HepG2 (cell line): ENCODE data around the gene CAPN9. TPM values are rescaled to one million over a fixed set of nuclear protein-coding genes. Genes with fewer than 3 reads are reported as not detected.

Experiments
- ATAC-seq: fragments of 200-7000 bp; cut with Tn5 transposase; 3 replicates; pipeline ENCODE4 v1.9.1; 2020; ENCODE audit warnings: mild to moderate bottlenecking, moderate library complexity
- BruUV-seq: library from RNA; stranded (reverse); fragments of 400-500 nt; replicated peaks from 2 replicates; lab custom pipeline; 2021; lab: Mats Ljungman, UMichigan
- CTCF ChIA-PET: fragments of 300-600 bp; formaldehyde crosslinking; extraction: SDS; loops from one replicate; lab custom pipeline; 2021; ENCODE audit warnings: low total read pairs, inconsistent platforms, low intra/inter-chr PET ratio; lab: Yijun Ruan, JAX
- POLR2A ChIA-PET: fragments of 350-600 bp; sonication (Branson Sonifier 250); formaldehyde crosslinking; loops from one replicate; lab custom pipeline; 2020; ENCODE audit warnings: antibody characterized with exemption, inconsistent platforms; lab: Yijun Ruan, JAX
- DNase-seq: peaks from one replicate; pipeline ENCODE4 v3.0.0-alpha.2; 2015; ENCODE audit warnings: low spot score
- FAIRE-seq: peaks from 3 replicates; lab custom pipeline; 2011; peaks lifted over from hg19 to GRCh38; lab: Jason Lieb, UNC
- H2AFZ ChIP-seq: one replicate; pipeline ENCODE4 v1.6.1; 2011; ENCODE audit warnings: low read length, inconsistent platforms
- H3K27ac ChIP-seq: fragments of 300-600 bp; 3 replicates; pipeline ENCODE4 v1.8.0; 2011; ENCODE audit warnings: mixed run types, mild to moderate bottlenecking, mixed read lengths, low read length, inconsistent platforms; ENCODE audit not compliant: insufficient read depth; ENCODE audit errors: extremely low read length
- H3K27me3 ChIP-seq, 2 experiments: fragments of 200-600 bp in 1 of 2; 2 replicates in 1 of 2; 3 replicates in 1 of 2; pipeline versions ENCODE4 v1.6.0 to v1.8.0; 2011; ENCODE audit warnings: low read length in 2 of 2, mild to moderate bottlenecking in 2 of 2, moderate library complexity in 2 of 2, inconsistent platforms in 1 of 2; ENCODE audit not compliant: insufficient read depth in 2 of 2, control insufficient read depth in 1 of 2
- H3K36me3 ChIP-seq, 2 experiments: fragments of 200-600 bp in 1 of 2; replicated peaks in 1 of 2; 2 replicates in 1 of 2; 3 replicates in 1 of 2; pipeline versions ENCODE4 v1.5.1 to v1.8.0; 2011; ENCODE audit warnings: low read length in 2 of 2, inconsistent platforms in 1 of 2; ENCODE audit not compliant: insufficient read depth in 2 of 2, control insufficient read depth in 1 of 2
- H3K4me1 ChIP-seq: 2 replicates; pipeline ENCODE4 v1.5.1; 2012; ENCODE audit warnings: low read length, inconsistent platforms; ENCODE audit not compliant: insufficient read depth
- H3K4me2 ChIP-seq: 2 replicates; pipeline ENCODE4 v1.6.0; 2011; ENCODE audit warnings: low read depth, low read length, inconsistent platforms
- H3K4me3 ChIP-seq, 3 experiments: fragments of 200-600 bp in 1 of 3; sonication (generic), shearing (Covaris generic) in 1 of 3; replicated peaks in 1 of 3; 2 replicates each; pipeline ENCODE4 v1.5.1; 2011 to 2016; ENCODE audit warnings: low read length in 3 of 3, inconsistent platforms in 2 of 3, low read depth in 2 of 3, mild to moderate bottlenecking in 2 of 3, control low read depth in 1 of 3, mixed read lengths in 1 of 3; ENCODE audit not compliant: insufficient read depth in 1 of 3
- H3K79me2 ChIP-seq: one replicate; pipeline ENCODE4 v1.6.1; 2011; ENCODE audit warnings: low read length, inconsistent platforms; ENCODE audit not compliant: insufficient read depth
- H3K9ac ChIP-seq: 2 replicates; pipeline ENCODE4 v1.6.0; 2011; ENCODE audit warnings: mild to moderate bottlenecking, low read depth, low read length, inconsistent platforms; ENCODE audit not compliant: insufficient read depth
- H3K9me3 ChIP-seq: 2 replicates; pipeline ENCODE4 v1.5.1; 2012; ENCODE audit warnings: mild to moderate bottlenecking, low read length
- H4K20me1 ChIP-seq: 2 replicates; pipeline ENCODE4 v1.6.0; 2011; ENCODE audit warnings: inconsistent platforms, mild to moderate bottlenecking, low read length, moderate library complexity; ENCODE audit not compliant: insufficient read depth
- AGO2 ChIP-seq: fragments of 200-400 bp; formaldehyde crosslinking; optimal IDR thresholded peaks from 2 replicates; pipeline ENCODE3; 2017; ENCODE audit warnings: mild to moderate bottlenecking, low read depth, low read length, moderate library complexity
- AKAP8 ChIP-seq: sonication (generic); formaldehyde crosslinking; IDR thresholded peaks from 2 replicates; pipeline ENCODE4 v1.5.1; 2020; ENCODE audit warnings: mild to moderate bottlenecking, missing genetic modification reagents
- BRCA1 ChIP-seq: sonication (generic); formaldehyde crosslinking; IDR thresholded peaks from 2 replicates; pipeline ENCODE4 v1.4.0; 2020; ENCODE audit warnings: missing genetic modification reagents
- NR1H2 ChIP-seq: sonication (generic); formaldehyde crosslinking; IDR thresholded peaks from 2 replicates; pipeline ENCODE4 v1.8.1; 2022; ENCODE audit warnings: low read depth, missing genetic modification reagents, borderline replicate concordance
- SNAI1 ChIP-seq: sonication (generic); formaldehyde crosslinking; IDR thresholded peaks from 2 replicates; pipeline ENCODE4 v1.5.0; 2020; ENCODE audit warnings: mild to moderate bottlenecking, missing genetic modification reagents, borderline replicate concordance
- STAT5B ChIP-seq: sonication (generic); formaldehyde crosslinking; IDR thresholded peaks from 2 replicates; pipeline ENCODE4 v1.4.0; 2020; ENCODE audit warnings: missing genetic modification reagents
- ZNF709 ChIP-seq: sonication (generic); formaldehyde crosslinking; IDR thresholded peaks from 2 replicates; pipeline ENCODE4 v1.5.0; 2020; ENCODE audit warnings: mild to moderate bottlenecking, missing genetic modification reagents
- ZNF777 ChIP-seq: sonication (generic); formaldehyde crosslinking; IDR thresholded peaks from 2 replicates; pipeline ENCODE4 v1.4.0; 2020; ENCODE audit warnings: missing genetic modification reagents
- WGBS: methylation state at CpG from one replicate; pipeline ENCODE4 v1.1.6; 2017; ENCODE audit warnings: low lambda C conversion rate; 5-methylcytosine and 5-hydroxymethylcytosine counted together
- in situ Hi-C: cut with HindIII; loops from 2 replicates; pipeline ENCODE4 v1.10.0; 2017; ENCODE audit warnings: low pct_unique_long_range_greater_than_20kb; ENCODE audit not compliant: extremely low pct_ligation_motif_present
- intact Hi-C: fragments of 100-400 bp; cut with micrococcal nuclease; formaldehyde crosslinking; loops from one replicate; pipeline ENCODE4 v1.10.0; 2022; ENCODE audit not compliant: unreplicated experiment
- polyA plus RNA-seq, 8 experiments: library from polyadenylated mRNA; depleted of rRNA in 3 of 8; stranded (reverse) in 7 of 8; unstranded in 1 of 8; fragments of >200 nt; fragmentation: Illumina TruSeq in 4 of 8; extraction: Trizol in 4 of 8; gene quantifications; 2 replicates each; pipeline versions ENCODE4 v1.2.1 to v1.2.3, GENCODE V29; 2011 to 2016; ENCODE audit warnings: low read depth in 4 of 8, missing spikeins in 1 of 8, mixed read lengths in 1 of 8; ENCODE audit not compliant: insufficient read depth in 1 of 8
- total RNA-seq, 5 experiments: library from RNA; depleted of rRNA; stranded (reverse); fragments of >200 nt; fragmentation: Illumina TruSeq; extraction: Trizol; gene quantifications; 2 replicates each; pipeline ENCODE4 v1.2.3, GENCODE V29; 2016; ENCODE audit warnings: low read depth in 1 of 5
- TF ChIP-seq, protein P1 (sequence below): sonication (generic); formaldehyde crosslinking; IDR thresholded peaks from 2 replicates; pipeline ENCODE4 v1.4.0; 2020; ENCODE audit warnings: missing genetic modification reagents, borderline replicate concordance
- TF ChIP-seq, protein P2 (sequence below): sonication (generic); formaldehyde crosslinking; IDR thresholded peaks from 2 replicates; pipeline ENCODE4 v1.8.0; 2022; ENCODE audit warnings: mild to moderate bottlenecking, missing genetic modification reagents, borderline replicate concordance
- TF ChIP-seq, protein P3 (sequence below): sonication (generic); formaldehyde crosslinking; conservative IDR thresholded peaks from 2 replicates; pipeline ENCODE4 v1.8.1; 2023; ENCODE audit warnings: missing genetic modification reagents

The CAPN9 gene
- total and polyA plus RNA-seq, 2 of the 13 experiments (the other 11 are each of a cell fraction or from before 2014, with no cell fraction given): 0.04 to 0.31 TPM

DNA sequence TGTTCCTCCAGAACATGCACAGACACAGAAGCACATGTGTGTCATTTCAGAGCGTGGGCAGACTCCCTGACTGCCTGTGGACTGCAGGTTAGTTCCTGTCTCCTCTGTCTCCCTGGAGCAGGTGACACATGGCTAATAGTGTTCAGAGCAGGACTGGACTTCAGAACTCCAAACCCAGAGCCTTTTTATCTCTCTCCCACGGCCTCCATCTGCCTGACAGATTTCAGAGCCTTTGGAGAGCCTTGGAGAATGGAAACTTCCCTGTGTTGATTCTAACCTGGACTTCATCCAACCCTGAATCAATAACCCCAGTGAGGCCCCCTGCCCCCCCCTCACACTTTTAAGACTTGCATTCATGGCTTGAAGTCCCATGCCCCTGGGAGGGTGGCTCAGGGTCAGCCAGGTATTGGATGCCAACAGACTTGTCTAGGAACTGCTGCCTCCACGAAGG lies 76.8 kb downstream of the CAPN9 start:
- FAIRE-seq (no peak), DNase-seq (no peak), ATAC-seq (no peak; the same call in 2 of the 3 replicates)
- no peaks in the 10 kb centered on the region for H4K20me1 ChIP-seq
- intact Hi-C loops: no loop called here
- no peaks in the 10 kb centered on the region for H3K9me3 ChIP-seq
- H3K36me3 ChIP-seq: no peaks in the 10 kb centered on the region
- ChIA-PET CTCF (no interaction called here), POLR2A (no interaction called here)
- no TSS peak for BruUV-seq
- H3K4me3 ChIP-seq: no peak overlapping the region
- TF ChIP-seq NR1H2 (CRISPR knock-in tag) (no peak), ZNF777 (CRISPR knock-in tag) (no peak), AKAP8 (CRISPR knock-in tag) (no peak), BRCA1 (CRISPR knock-in tag) (no peak), AGO2 (no peak), STAT5B (CRISPR knock-in tag) (no peak), ZNF709 (CRISPR knock-in tag) (no peak), SNAI1 (CRISPR knock-in tag) (no peak)
- TF ChIP-seq, protein P1, sequence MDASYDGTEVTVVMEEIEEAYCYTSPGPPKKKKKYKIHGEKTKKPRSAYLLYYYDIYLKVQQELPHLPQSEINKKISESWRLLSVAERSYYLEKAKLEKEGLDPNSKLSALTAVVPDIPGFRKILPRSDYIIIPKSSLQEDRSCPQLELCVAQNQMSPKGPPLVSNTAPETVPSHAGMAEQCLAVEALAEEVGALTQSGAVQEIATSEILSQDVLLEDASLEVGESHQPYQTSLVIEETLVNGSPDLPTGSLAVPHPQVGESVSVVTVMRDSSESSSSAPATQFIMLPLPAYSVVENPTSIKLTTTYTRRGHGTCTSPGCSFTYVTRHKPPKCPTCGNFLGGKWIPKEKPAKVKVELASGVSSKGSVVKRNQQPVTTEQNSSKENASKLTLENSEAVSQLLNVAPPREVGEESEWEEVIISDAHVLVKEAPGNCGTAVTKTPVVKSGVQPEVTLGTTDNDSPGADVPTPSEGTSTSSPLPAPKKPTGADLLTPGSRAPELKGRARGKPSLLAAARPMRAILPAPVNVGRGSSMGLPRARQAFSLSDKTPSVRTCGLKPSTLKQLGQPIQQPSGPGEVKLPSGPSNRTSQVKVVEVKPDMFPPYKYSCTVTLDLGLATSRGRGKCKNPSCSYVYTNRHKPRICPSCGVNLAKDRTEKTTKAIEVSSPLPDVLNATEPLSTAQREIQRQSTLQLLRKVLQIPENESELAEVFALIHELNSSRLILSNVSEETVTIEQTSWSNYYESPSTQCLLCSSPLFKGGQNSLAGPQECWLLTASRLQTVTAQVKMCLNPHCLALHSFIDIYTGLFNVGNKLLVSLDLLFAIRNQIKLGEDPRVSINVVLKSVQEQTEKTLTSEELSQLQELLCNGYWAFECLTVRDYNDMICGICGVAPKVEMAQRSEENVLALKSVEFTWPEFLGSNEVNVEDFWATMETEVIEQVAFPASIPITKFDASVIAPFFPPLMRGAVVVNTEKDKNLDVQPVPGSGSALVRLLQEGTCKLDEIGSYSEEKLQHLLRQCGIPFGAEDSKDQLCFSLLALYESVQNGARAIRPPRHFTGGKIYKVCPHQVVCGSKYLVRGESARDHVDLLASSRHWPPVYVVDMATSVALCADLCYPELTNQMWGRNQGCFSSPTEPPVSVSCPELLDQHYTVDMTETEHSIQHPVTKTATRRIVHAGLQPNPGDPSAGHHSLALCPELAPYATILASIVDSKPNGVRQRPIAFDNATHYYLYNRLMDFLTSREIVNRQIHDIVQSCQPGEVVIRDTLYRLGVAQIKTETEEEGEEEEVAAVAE (CRISPR knock-in tag): no peak
- TF ChIP-seq, protein P2, sequence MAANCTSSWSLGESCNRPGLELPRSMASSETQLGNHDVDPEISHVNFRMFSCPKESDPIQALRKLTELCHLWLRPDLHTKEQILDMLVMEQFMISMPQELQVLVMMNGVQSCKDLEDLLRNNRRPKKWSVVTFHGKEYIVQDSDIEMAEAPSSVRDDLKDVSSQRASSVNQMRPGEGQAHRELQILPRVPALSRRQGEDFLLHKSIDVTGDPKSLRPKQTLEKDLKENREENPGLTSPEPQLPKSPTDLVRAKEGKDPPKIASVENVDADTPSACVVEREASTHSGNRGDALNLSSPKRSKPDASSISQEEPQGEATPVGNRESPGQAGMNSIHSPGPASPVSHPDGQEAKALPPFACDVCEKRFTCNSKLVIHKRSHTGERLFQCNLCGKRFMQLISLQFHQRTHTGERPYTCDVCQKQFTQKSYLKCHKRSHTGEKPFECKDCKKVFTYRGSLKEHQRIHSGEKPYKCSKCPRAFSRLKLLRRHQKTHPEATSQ: no peak
- TF ChIP-seq, protein P3, sequence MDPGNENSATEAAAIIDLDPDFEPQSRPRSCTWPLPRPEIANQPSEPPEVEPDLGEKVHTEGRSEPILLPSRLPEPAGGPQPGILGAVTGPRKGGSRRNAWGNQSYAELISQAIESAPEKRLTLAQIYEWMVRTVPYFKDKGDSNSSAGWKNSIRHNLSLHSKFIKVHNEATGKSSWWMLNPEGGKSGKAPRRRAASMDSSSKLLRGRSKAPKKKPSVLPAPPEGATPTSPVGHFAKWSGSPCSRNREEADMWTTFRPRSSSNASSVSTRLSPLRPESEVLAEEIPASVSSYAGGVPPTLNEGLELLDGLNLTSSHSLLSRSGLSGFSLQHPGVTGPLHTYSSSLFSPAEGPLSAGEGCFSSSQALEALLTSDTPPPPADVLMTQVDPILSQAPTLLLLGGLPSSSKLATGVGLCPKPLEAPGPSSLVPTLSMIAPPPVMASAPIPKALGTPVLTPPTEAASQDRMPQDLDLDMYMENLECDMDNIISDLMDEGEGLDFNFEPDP (CRISPR knock-in tag): no peak
- 7% methylated on average over 3 of the region's 3 CpGs for WGBS
- no peak overlapping the region for H3K9ac ChIP-seq
- H3K27ac ChIP-seq: no peak overlapping the region
- peaks cover 0 to 18% of the 10 kb centered on the region in 2 experiments; a peak in 2 of 5 replicates for H3K27me3 ChIP-seq
- in situ Hi-C loops: no loop called here
- no peaks in the 10 kb centered on the region for H3K4me1 ChIP-seq
- H2AFZ ChIP-seq: no peak overlapping the region
- H3K4me2 ChIP-seq: no peak overlapping the region
- no peaks in the 10 kb centered on the region for H3K79me2 ChIP-seq
